Activated B cell treated with CpG ODN at 0.5 μM for 24 hours (primary cell): Measurements from ENCODE around the gene PREPL. TPM values are rescaled to one million over a fixed set of nuclear protein-coding genes. Genes with fewer than 3 reads are reported as not detected.
"Not testable (repeated sequence)": the region's sequence is repeated elsewhere in the genome, so short reads cannot be mapped to it uniquely, and the experiment has no call there.

ENCODE experiments used
- ATAC-seq: fragments of 200-7000 bp; cut with Tn5 transposase; one replicate; pipeline ENCODE4 v1.10.0; 2021; ENCODE audit warnings: low read depth, mild to moderate bottlenecking, moderate library complexity
- CTCF ChIA-PET: fragments of 350-600 bp; sonication (Branson Sonifier 250); formaldehyde crosslinking; loops from one replicate; lab custom pipeline; 2021; ENCODE audit warnings: antibody characterized with exemption; lab: Charles Lee
- POLR2A ChIA-PET: fragments of 350-600 bp; sonication (Branson Sonifier 250); formaldehyde crosslinking; loops from one replicate; lab custom pipeline; 2021; ENCODE audit warnings: antibody characterized with exemption; lab: Charles Lee
- DNase-seq: peaks from one replicate; pipeline ENCODE4 v3.0.0; 2022
- H3K27ac Mint-ChIP-seq: one replicate; pipeline ENCODE4 v1.8.0; 2020; ENCODE audit warnings: mixed read lengths
- H3K27me3 Mint-ChIP-seq: one replicate; pipeline ENCODE4 v1.8.0; 2021; ENCODE audit warnings: mixed read lengths
- H3K36me3 Mint-ChIP-seq: one replicate; pipeline ENCODE4 v1.8.0; 2021; ENCODE audit warnings: low read depth, mixed read lengths
- H3K4me1 Mint-ChIP-seq: one replicate; pipeline ENCODE4 v1.8.0; 2021; ENCODE audit warnings: mixed read lengths
- H3K4me3 Mint-ChIP-seq: one replicate; pipeline ENCODE4 v1.8.0; 2020; ENCODE audit warnings: mild to moderate bottlenecking, mixed read lengths
- H3K9me3 Mint-ChIP-seq: one replicate; pipeline ENCODE4 v1.8.0; 2020; ENCODE audit warnings: mixed read lengths
- intact Hi-C: fragments of 100-400 bp; cut with micrococcal nuclease; formaldehyde crosslinking; loops from one replicate; pipeline ENCODE4 v1.15.1; 2024
- total RNA-seq: library from RNA; stranded (reverse); gene quantifications from 2 replicates; pipeline ENCODE4 v1.2.3, GENCODE V29; 2022
- TF ChIP-seq, protein P1 (sequence below): fragments of 200-600 bp; IDR thresholded peaks from one replicate; pipeline ENCODE4 v1.8.0; 2022; ENCODE audit warnings: antibody characterized with exemption, mild to moderate bottlenecking

Gene PREPL
- total RNA-seq, 1 donor from 2014 or later, result 33.3 TPM

DNA sequence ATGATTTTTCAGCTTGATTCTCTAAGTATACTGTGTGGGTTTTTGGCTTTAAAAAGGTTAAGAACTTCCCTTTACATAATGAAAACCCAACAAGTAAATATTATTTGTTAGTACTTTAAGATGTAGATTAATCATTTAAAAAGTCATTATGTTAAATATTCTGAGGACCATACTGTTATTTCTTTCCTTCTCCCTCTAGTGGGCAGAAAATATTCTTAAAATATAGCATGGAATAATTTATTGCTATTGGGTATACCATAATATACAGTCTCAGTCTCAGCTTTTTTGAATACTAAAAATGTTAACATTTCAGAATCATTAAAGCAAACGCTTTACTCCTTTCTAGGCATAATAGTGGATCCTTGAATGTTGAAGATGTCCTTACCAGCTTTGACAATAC, 28.6 kb upstream of the PREPL start:
- Mint-ChIP-seq H3K4me3 (no peak overlapping the region), H3K36me3 (peaks cover 16% of the 10 kb centered on the region), H3K9me3 (peaks cover 9% of the 10 kb centered on the region), H3K4me1 (peaks cover 12% of the 10 kb centered on the region), H3K27ac (no peak overlapping the region), H3K27me3 (no peaks in the 10 kb centered on the region)
- ATAC-seq (no peak), DNase-seq (no peak)
- intact Hi-C loops, result loop anchor here (2.0 to 5.0 kb wide), 2 partner anchors 87 to 303 kb away; no protein-coding TSS in a partner anchor
- ChIA-PET CTCF (interaction anchor here (0.8 to 9.1 kb wide), 4 partner anchors 31 to 567 kb away, joined by 3 to 141 read pairs (median 6); no protein-coding TSS in a partner anchor), POLR2A (interaction anchor here (0.6 to 1.7 kb wide), 2 partner anchors 28 to 222 kb away, joined by 3 read pairs; partner anchors contain the start of genes CAMKMT and PREPL)
- TF ChIP-seq, protein P1, sequence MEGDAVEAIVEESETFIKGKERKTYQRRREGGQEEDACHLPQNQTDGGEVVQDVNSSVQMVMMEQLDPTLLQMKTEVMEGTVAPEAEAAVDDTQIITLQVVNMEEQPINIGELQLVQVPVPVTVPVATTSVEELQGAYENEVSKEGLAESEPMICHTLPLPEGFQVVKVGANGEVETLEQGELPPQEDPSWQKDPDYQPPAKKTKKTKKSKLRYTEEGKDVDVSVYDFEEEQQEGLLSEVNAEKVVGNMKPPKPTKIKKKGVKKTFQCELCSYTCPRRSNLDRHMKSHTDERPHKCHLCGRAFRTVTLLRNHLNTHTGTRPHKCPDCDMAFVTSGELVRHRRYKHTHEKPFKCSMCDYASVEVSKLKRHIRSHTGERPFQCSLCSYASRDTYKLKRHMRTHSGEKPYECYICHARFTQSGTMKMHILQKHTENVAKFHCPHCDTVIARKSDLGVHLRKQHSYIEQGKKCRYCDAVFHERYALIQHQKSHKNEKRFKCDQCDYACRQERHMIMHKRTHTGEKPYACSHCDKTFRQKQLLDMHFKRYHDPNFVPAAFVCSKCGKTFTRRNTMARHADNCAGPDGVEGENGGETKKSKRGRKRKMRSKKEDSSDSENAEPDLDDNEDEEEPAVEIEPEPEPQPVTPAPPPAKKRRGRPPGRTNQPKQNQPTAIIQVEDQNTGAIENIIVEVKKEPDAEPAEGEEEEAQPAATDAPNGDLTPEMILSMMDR, result no peak

DNA sequence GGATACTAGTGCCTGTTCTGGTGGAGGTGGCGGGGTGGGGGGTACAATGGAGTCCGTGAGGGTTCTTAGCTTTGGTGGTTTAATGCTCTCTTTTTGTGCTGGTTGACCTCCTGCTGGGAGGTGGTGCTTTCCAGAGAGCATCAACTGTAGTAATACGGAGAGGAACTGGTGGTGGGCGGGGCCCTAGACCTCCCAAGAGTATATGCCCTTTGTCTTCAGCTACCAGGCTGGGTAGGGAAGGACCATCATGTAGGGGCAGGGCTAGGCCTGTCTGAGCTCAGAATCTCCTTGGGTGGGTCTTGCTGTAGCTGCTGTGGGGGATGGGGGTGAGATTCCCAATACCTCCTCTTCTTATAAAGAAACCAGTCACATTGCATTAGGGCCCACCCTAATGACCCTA, 27.6 kb upstream of the PREPL start:
- CTCF ChIA-PET, result interaction anchor here (0.8 to 9.1 kb wide), 4 partner anchors 12 to 568 kb away, joined by 3 to 141 read pairs (median 6); no protein-coding TSS in a partner anchor
- intact Hi-C loops, result loop anchor here (1.0 kb wide), 1 partner anchor 345 kb away; no protein-coding TSS in a partner anchor
- Mint-ChIP-seq H3K27me3 (no peaks in the 10 kb centered on the region), H3K4me1 (peaks cover 12% of the 10 kb centered on the region), H3K36me3 (peaks cover 26% of the 10 kb centered on the region), H3K9me3 (peaks cover 12% of the 10 kb centered on the region), H3K4me3 (no peak overlapping the region), H3K27ac (no peak overlapping the region)
- DNase-seq, result no peak
- ATAC-seq, result no peak
- POLR2A ChIA-PET, result interaction anchor here (1.7 kb wide), 1 partner anchor 27 kb away, joined by 3 read pairs; the partner anchor contains the start of genes CAMKMT and PREPL
- TF ChIP-seq, protein P1, result no peak

DNA sequence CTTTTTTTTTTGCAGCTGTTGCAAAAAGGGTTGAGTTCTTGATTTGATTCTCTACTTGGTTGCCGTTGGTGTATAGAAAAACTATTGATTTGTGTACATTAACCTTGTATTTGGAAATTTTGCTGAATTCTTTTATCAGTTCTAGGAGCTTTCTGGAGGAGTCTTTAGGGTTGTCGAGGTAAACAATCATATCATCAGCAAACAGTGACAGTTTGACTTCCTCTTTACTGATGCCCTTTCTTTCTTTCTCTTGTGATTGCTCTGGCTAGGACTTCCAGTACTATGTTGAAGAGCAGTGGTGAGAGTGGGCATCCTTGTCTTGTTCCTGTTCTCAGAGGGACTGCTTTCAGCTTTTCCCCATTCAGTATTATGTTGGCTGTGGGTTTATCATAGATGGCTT, 23.9 kb upstream of the PREPL start:
- ATAC-seq, intact Hi-C loops, DNase-seq, H3K27me3 Mint-ChIP-seq, H3K27ac Mint-ChIP-seq, H3K4me3 Mint-ChIP-seq, POLR2A ChIA-PET: not testable (repeated sequence)
- Mint-ChIP-seq H3K4me1 (peaks cover 12% of the 10 kb centered on the region), H3K9me3 (peaks cover 12% of the 10 kb centered on the region), H3K36me3 (peaks cover 30% of the 10 kb centered on the region)
- CTCF ChIA-PET, result interaction anchor here (1.5 kb wide), 1 partner anchor 95 kb away, joined by 3 read pairs; no protein-coding TSS in a partner anchor

DNA sequence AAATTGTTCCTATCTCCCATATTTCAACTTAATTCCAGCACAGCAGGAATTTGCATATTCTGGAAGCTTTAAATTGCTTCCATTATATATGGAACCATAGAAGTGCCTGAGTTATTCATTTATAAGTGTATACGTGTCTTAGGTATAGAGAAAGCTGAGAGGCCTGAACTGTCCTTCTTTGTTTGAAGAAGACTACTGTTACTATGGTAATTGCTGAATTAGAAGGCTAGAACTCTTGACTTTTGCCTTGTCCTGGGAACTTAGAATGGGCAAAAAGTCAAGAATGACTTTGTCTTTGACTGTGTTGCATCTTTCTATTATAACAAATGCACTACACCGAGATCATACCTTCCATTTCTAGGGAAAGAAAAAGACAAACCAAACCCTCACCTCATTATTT, 16.2 kb upstream of the PREPL start:
- CTCF ChIA-PET, result interaction anchor here (1.0 kb wide), 1 partner anchor 11 kb away, joined by 3 read pairs; no protein-coding TSS in a partner anchor
- intact Hi-C loops, result no loop called here
- Mint-ChIP-seq H3K9me3 (no peaks in the 10 kb centered on the region), H3K27me3 (no peaks in the 10 kb centered on the region), H3K36me3 (peaks cover 14% of the 10 kb centered on the region), H3K4me3 (no peak overlapping the region), H3K27ac (no peak overlapping the region), H3K4me1 (peaks cover 5% of the 10 kb centered on the region)
- TF ChIP-seq, protein P1, result no peak
- ATAC-seq (no peak), DNase-seq (no peak)
- POLR2A ChIA-PET, result interaction anchor here (1.8 kb wide), 1 partner anchor 15 kb away, joined by 5 read pairs; the partner anchor contains the start of gene CAMKMT

DNA sequence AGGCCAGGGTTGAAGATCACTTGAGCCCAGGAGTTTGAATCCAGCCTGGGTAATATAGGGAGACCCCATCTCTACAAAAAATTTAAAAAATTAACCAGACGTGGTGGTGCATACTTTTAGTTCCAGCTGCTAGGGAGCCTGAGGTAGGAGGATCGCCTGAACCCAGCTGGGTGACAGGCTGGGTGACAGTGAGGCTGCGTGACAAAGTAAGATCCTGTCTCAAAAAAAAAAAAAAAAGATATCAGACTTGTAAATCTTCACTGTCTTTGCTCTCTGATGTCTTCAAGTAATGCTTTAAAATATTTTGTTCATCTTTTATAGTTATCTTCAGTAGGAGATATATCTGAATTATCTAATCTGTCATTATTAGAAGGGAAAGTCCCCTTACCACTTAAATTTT, 11.0 kb upstream of the PREPL start:
- TF ChIP-seq, protein P1, result no peak
- intact Hi-C loops, result no loop called here
- POLR2A ChIA-PET, result no interaction called here
- Mint-ChIP-seq H3K9me3 (no peaks in the 10 kb centered on the region), H3K4me1 (peaks cover 6% of the 10 kb centered on the region), H3K27me3 (no peaks in the 10 kb centered on the region), H3K36me3 (peaks cover 6% of the 10 kb centered on the region), H3K4me3 (no peak overlapping the region), H3K27ac (no peak overlapping the region)
- CTCF ChIA-PET, result no interaction called here
- no peak for ATAC-seq
- DNase-seq, result no peak
